Activated CD4-positive, alpha-beta T cell treated with anti-CD3 and anti-CD28 coated beads, Interleukin-2, amount 10 ng/mL, durations not matched to agents 24 days and 14 days (primary cell): ENCODE results near the gene TAF5. TPM values are rescaled to one million over a fixed set of nuclear protein-coding genes. Genes with fewer than 3 reads are reported as not detected.
"Not testable (repeated sequence)": the region's sequence is repeated elsewhere in the genome, so short reads cannot be mapped to it uniquely, and the experiment has no call there.

ENCODE experiments used
- DNase-seq: peaks from one replicate; pipeline ENCODE4 v3.0.0; 2022
- H3K27ac Mint-ChIP-seq: one replicate; pipeline ENCODE4 v1.8.0; 2022; ENCODE audit warnings: mild to moderate bottlenecking, mixed read lengths
- H3K27me3 Mint-ChIP-seq: one replicate; pipeline ENCODE4 v1.8.0; 2022; ENCODE audit warnings: mixed read lengths
- H3K36me3 Mint-ChIP-seq: one replicate; pipeline ENCODE4 v1.8.0; 2022; ENCODE audit warnings: low read depth, mild to moderate bottlenecking, mixed read lengths
- H3K4me1 Mint-ChIP-seq: one replicate; pipeline ENCODE4 v1.8.0; 2021; ENCODE audit warnings: mixed read lengths
- H3K4me3 Mint-ChIP-seq: one replicate; pipeline ENCODE4 v1.8.0; 2022; ENCODE audit warnings: mild to moderate bottlenecking, moderate library complexity, mixed read lengths
- H3K9me3 Mint-ChIP-seq: one replicate; pipeline ENCODE4 v1.8.0; 2021; ENCODE audit warnings: mixed read lengths
- intact Hi-C: fragments of 100-400 bp; cut with micrococcal nuclease; formaldehyde crosslinking; loops from one replicate; pipeline ENCODE4 v1.15.1; 2023
- total RNA-seq: library from RNA; stranded (reverse); gene quantifications from 2 replicates; pipeline ENCODE4 v1.2.3, GENCODE V29; 2022

The TAF5 gene
- total RNA-seq, 1 donor from 2014 or later: 12.1 TPM

- Mint-ChIP-seq H3K27ac (peak overlapping the region; percentile 62), H3K4me1 (peaks cover 20% of the 10 kb centered on the region), H3K4me3 (no peak overlapping the region), H3K36me3 (peaks cover 33% of the 10 kb centered on the region), H3K27me3 (no peaks in the 10 kb centered on the region), H3K9me3 (no peaks in the 10 kb centered on the region)
- no peak for DNase-seq
- intact Hi-C loops: no loop called here
Observed at GRCh38 chr10:103373544-103373943, 5.8 kb downstream of the TAF5 start.

- H3K4me1 Mint-ChIP-seq: peaks cover 20% of the 10 kb centered on the region
- no peaks in the 10 kb centered on the region for H3K9me3 Mint-ChIP-seq
- peaks cover 34% of the 10 kb centered on the region for H3K36me3 Mint-ChIP-seq
- H3K27me3 Mint-ChIP-seq: no peaks in the 10 kb centered on the region
- no peak overlapping the region for H3K27ac Mint-ChIP-seq
- intact Hi-C loops: no loop called here
- H3K4me3 Mint-ChIP-seq: no peak overlapping the region
- DNase-seq: no peak
Observed at GRCh38 chr10:103374263-103374662, 6.5 kb downstream of the TAF5 start.

- H3K27ac Mint-ChIP-seq: no peak overlapping the region
- H3K27me3 Mint-ChIP-seq: no peaks in the 10 kb centered on the region
- no peaks in the 10 kb centered on the region for H3K9me3 Mint-ChIP-seq
- intact Hi-C loops: no loop called here
- no peak for DNase-seq
- H3K36me3 Mint-ChIP-seq: peaks cover 51% of the 10 kb centered on the region
- no peaks in the 10 kb centered on the region for H3K4me1 Mint-ChIP-seq
- no peak overlapping the region for H3K4me3 Mint-ChIP-seq
Observed at GRCh38 chr10:103382769-103383168, 15.0 kb downstream of the TAF5 start.

GRCh38 chr10:103394180-103394579 lies 26.4 kb downstream of the TAF5 start:
- intact Hi-C loops: no loop called here
- H3K27me3 Mint-ChIP-seq: no peaks in the 10 kb centered on the region
- H3K4me1 Mint-ChIP-seq: peaks cover 37% of the 10 kb centered on the region
- H3K36me3 Mint-ChIP-seq: peaks cover 55% of the 10 kb centered on the region
- peak overlapping the region; percentile 71 for H3K27ac Mint-ChIP-seq
- DNase-seq: no peak
- H3K4me3 Mint-ChIP-seq: peak overlapping the region; percentile 59
- no peaks in the 10 kb centered on the region for H3K9me3 Mint-ChIP-seq

- DNase-seq: no peak
- peaks cover 41% of the 10 kb centered on the region for H3K4me1 Mint-ChIP-seq
- intact Hi-C loops: loop anchor here (1.0 to 5.0 kb wide), 3 partner anchors 27 to 653 kb away; partner anchors contain the start of genes PCGF6 and WBP1L
- H3K27me3 Mint-ChIP-seq: no peaks in the 10 kb centered on the region
- H3K9me3 Mint-ChIP-seq: no peaks in the 10 kb centered on the region
- H3K27ac Mint-ChIP-seq: peak overlapping the region; percentile 81
- H3K4me3 Mint-ChIP-seq: peak overlapping the region; percentile 87
- H3K36me3 Mint-ChIP-seq: peaks cover 60% of the 10 kb centered on the region
Observed at GRCh38 chr10:103395754-103396066, 27.9 kb downstream of the TAF5 start.

GRCh38 chr10:103396067-103396788 lies 28.5 kb downstream of the TAF5 start, which contains the start of the genes ATP5MK and PDCD11:
TSS of gene ATP5MK (minus strand) at chr10:103396475. CDS start at chr10:103392457, 4,018 bp downstream.
TSS of gene PDCD11 (plus strand) at chr10:103396626. CDS start at chr10:103398427, 1,801 bp downstream.
- Mint-ChIP-seq H3K36me3 (peaks cover 60% of the 10 kb centered on the region), H3K4me1 (peaks cover 41% of the 10 kb centered on the region), H3K27me3 (no peaks in the 10 kb centered on the region), H3K9me3 (no peaks in the 10 kb centered on the region), H3K4me3 (peak within 1 kb of the TSS; percentile 87), H3K27ac (peak within 1 kb of the TSS; percentile 81)
- peak; percentile 99 for DNase-seq
- intact Hi-C loops: loop anchor here (1.0 to 5.0 kb wide), 3 partner anchors 28 to 654 kb away; partner anchors contain the start of genes PCGF6 and WBP1L

GRCh38 chr10:103396789-103397087 lies 29.0 kb downstream of the TAF5 start:
- peak overlapping the region; percentile 81 for H3K27ac Mint-ChIP-seq
- peak overlapping the region; percentile 87 for H3K4me3 Mint-ChIP-seq
- intact Hi-C loops: loop anchor here (1.0 to 5.0 kb wide), 3 partner anchors 28 to 654 kb away; partner anchors contain the start of genes PCGF6 and WBP1L
- peaks cover 41% of the 10 kb centered on the region for H3K4me1 Mint-ChIP-seq
- peaks cover 61% of the 10 kb centered on the region for H3K36me3 Mint-ChIP-seq
- no peak for DNase-seq
- H3K9me3 Mint-ChIP-seq: no peaks in the 10 kb centered on the region
- no peaks in the 10 kb centered on the region for H3K27me3 Mint-ChIP-seq

GRCh38 chr10:103397191-103397825 lies 29.5 kb downstream of the TAF5 start:
- Mint-ChIP-seq H3K9me3 (no peaks in the 10 kb centered on the region), H3K36me3 (peaks cover 62% of the 10 kb centered on the region), H3K4me1 (peaks cover 41% of the 10 kb centered on the region), H3K27ac (peak overlapping the region; percentile 81), H3K4me3 (peak overlapping the region; percentile 87), H3K27me3 (no peaks in the 10 kb centered on the region)
- intact Hi-C loops: loop anchor here (5.0 kb wide), 1 partner anchor 655 kb away; the partner anchor contains the start of gene WBP1L
- DNase-seq: no peak

- Mint-ChIP-seq H3K4me1 (no peaks in the 10 kb centered on the region), H3K9me3 (no peaks in the 10 kb centered on the region), H3K27me3 (no peaks in the 10 kb centered on the region), H3K36me3 (peaks cover 80% of the 10 kb centered on the region), H3K4me3 (no peak overlapping the region), H3K27ac (no peak overlapping the region)
- DNase-seq: no peak
- intact Hi-C loops: no loop called here
Observed at GRCh38 chr10:103413564-103413963, 45.8 kb downstream of the TAF5 start.

GRCh38 chr10:103415581-103415980 lies 47.8 kb downstream of the TAF5 start:
- Mint-ChIP-seq H3K4me1 (no peaks in the 10 kb centered on the region), H3K9me3 (no peaks in the 10 kb centered on the region), H3K36me3 (peaks cover 77% of the 10 kb centered on the region), H3K4me3 (no peak overlapping the region), H3K27ac (no peak overlapping the region), H3K27me3 (no peaks in the 10 kb centered on the region)
- DNase-seq: no peak
- intact Hi-C loops: no loop called here

GRCh38 chr10:103416436-103417147 lies 48.8 kb downstream of the TAF5 start:
- Mint-ChIP-seq H3K4me1 (no peaks in the 10 kb centered on the region), H3K27ac (peak overlapping the region; percentile 26), H3K9me3 (no peaks in the 10 kb centered on the region), H3K36me3 (peaks cover 80% of the 10 kb centered on the region), H3K4me3 (no peak overlapping the region), H3K27me3 (no peaks in the 10 kb centered on the region)
- peak; percentile 90 for DNase-seq
- intact Hi-C loops: loop anchor here (1.0 kb wide), 1 partner anchor 69 kb away; no protein-coding TSS in a partner anchor

- H3K27me3 Mint-ChIP-seq, H3K27ac Mint-ChIP-seq, H3K9me3 Mint-ChIP-seq, H3K4me1 Mint-ChIP-seq, H3K4me3 Mint-ChIP-seq, DNase-seq: not testable (repeated sequence)
- peaks cover 79% of the 10 kb centered on the region for H3K36me3 Mint-ChIP-seq
- intact Hi-C loops: loop anchor here (1.0 kb wide), 1 partner anchor 68 kb away; no protein-coding TSS in a partner anchor
Observed at GRCh38 chr10:103417148-103417469, 49.3 kb downstream of the TAF5 start.

GRCh38 chr10:103417601-103418000 lies 49.8 kb downstream of the TAF5 start:
- H3K36me3 Mint-ChIP-seq: peaks cover 81% of the 10 kb centered on the region

GRCh38 chr10:103419101-103419500 lies 51.3 kb downstream of the TAF5 start:
- intact Hi-C loops: no loop called here
- H3K4me3 Mint-ChIP-seq: no peak overlapping the region
- H3K36me3 Mint-ChIP-seq: peaks cover 79% of the 10 kb centered on the region

More at GRCh38 chr10:103417601-103418000, 49.8 kb downstream of the TAF5 start:
- no peak for DNase-seq
- H3K27me3 Mint-ChIP-seq: no peaks in the 10 kb centered on the region
- intact Hi-C loops: loop anchor here (1.0 kb wide), 1 partner anchor 68 kb away; no protein-coding TSS in a partner anchor
- H3K27ac Mint-ChIP-seq: no peak overlapping the region
- no peak overlapping the region for H3K4me3 Mint-ChIP-seq
- H3K9me3 Mint-ChIP-seq: no peaks in the 10 kb centered on the region
- no peaks in the 10 kb centered on the region for H3K4me1 Mint-ChIP-seq

More at GRCh38 chr10:103419101-103419500, 51.3 kb downstream of the TAF5 start:
- no peaks in the 10 kb centered on the region for H3K4me1 Mint-ChIP-seq
- no peaks in the 10 kb centered on the region for H3K27me3 Mint-ChIP-seq
- H3K27ac Mint-ChIP-seq: no peak overlapping the region
- no peak for DNase-seq
- H3K9me3 Mint-ChIP-seq: no peaks in the 10 kb centered on the region
